ENCODE data around the gene GBE1.

DNA sequence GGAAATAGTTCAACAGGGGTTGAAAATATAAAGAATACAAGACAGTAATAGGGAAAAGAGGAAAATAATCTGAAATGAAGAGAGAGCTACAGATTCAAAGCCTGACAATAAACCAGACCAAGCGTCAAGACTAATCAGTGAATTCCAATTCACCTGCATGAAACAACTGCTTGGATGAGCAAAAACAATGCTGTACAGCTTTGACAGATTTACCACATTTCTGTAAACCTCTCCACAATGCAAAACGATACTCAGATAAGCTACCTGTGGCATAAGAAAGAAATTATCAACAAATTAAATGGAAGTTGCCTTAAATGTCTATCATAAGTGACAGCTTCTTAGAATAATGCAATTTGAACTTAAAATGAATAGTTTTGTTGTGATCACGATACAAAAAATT, 65.4 kb downstream of the GBE1 start:
- TF ChIP-seq, protein P1, sequence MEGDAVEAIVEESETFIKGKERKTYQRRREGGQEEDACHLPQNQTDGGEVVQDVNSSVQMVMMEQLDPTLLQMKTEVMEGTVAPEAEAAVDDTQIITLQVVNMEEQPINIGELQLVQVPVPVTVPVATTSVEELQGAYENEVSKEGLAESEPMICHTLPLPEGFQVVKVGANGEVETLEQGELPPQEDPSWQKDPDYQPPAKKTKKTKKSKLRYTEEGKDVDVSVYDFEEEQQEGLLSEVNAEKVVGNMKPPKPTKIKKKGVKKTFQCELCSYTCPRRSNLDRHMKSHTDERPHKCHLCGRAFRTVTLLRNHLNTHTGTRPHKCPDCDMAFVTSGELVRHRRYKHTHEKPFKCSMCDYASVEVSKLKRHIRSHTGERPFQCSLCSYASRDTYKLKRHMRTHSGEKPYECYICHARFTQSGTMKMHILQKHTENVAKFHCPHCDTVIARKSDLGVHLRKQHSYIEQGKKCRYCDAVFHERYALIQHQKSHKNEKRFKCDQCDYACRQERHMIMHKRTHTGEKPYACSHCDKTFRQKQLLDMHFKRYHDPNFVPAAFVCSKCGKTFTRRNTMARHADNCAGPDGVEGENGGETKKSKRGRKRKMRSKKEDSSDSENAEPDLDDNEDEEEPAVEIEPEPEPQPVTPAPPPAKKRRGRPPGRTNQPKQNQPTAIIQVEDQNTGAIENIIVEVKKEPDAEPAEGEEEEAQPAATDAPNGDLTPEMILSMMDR (IDR thresholded peaks at IDR 0.05): no peak
- TF ChIP-seq POLR2A (IDR thresholded peaks at IDR 0.05): no peak
